Naive thymus-derived CD4-positive, alpha-beta T cell (primary cell): ENCODE measurements around the gene ZNF507. TPM values are rescaled to one million over a fixed set of nuclear protein-coding genes. Genes with fewer than 3 reads are reported as not detected.
A peak's percentile ranks its signal among the peaks of the same experiment; 100 is the strongest.
"Not testable (repeated sequence)": the region's sequence is repeated elsewhere in the genome, so short reads cannot be mapped to it uniquely, and the experiment has no call there.

Experiments
- ATAC-seq: fragments of 150-1000 bp; cut with Tn5 transposase; 2 replicates; pipeline ENCODE4 v1.10.0; 2021; ENCODE audit warnings: mild to moderate bottlenecking, moderate library complexity
- CTCF ChIA-PET: fragments of 350-600 bp; sonication (Branson Sonifier 250); formaldehyde crosslinking; loops from one replicate; lab custom pipeline; 2021; ENCODE audit warnings: antibody characterized with exemption; lab: Charles Lee
- POLR2A ChIA-PET: fragments of 350-600 bp; sonication (Branson Sonifier 250); formaldehyde crosslinking; loops from one replicate; lab custom pipeline; 2021; ENCODE audit warnings: antibody characterized with exemption, inconsistent platforms; lab: Charles Lee
- DNase-seq, 9 donors: peaks; one replicate each; pipeline versions ENCODE4 v3.0.0 to v3.0.0-alpha.2; 2020 to 2022; ENCODE audit warnings: mixed read lengths in 1 of 9
- H3K27ac ChIP-seq: one replicate; pipeline ENCODE4 v1.7.0; 2013; ENCODE audit warnings: mild to moderate bottlenecking, low read depth, low read length, moderate library complexity
- H3K27me3 ChIP-seq, 2 donors: one replicate each; pipeline ENCODE4 v1.7.0; 2013; ENCODE audit warnings: low read length in 2 of 2, mild to moderate bottlenecking in 2 of 2, moderate library complexity in 2 of 2; ENCODE audit not compliant: control insufficient read depth in 2 of 2, insufficient read depth in 2 of 2
- H3K36me3 ChIP-seq, 3 experiments: 1 replicate in 2 of 3; 2 replicates in 1 of 3; pipeline ENCODE4 v1.7.0; 2013; ENCODE audit warnings: low read length in 3 of 3, mild to moderate bottlenecking in 3 of 3, moderate library complexity in 1 of 3; ENCODE audit not compliant: insufficient read depth in 3 of 3, control insufficient read depth in 2 of 3
- H3K4me1 ChIP-seq, 2 donors: one replicate each; pipeline ENCODE4 v1.7.0; 2013; ENCODE audit warnings: low read length in 2 of 2, mild to moderate bottlenecking in 2 of 2, moderate library complexity in 1 of 2; ENCODE audit not compliant: control insufficient read depth in 2 of 2, insufficient read depth in 2 of 2
- H3K4me3 ChIP-seq: 2 replicates; pipeline ENCODE4 v1.7.0; 2013; ENCODE audit warnings: mild to moderate bottlenecking, low read length
- H3K9me3 ChIP-seq, 3 experiments: 1 replicate in 2 of 3; 2 replicates in 1 of 3; pipeline ENCODE4 v1.7.0; 2013; ENCODE audit warnings: low read length in 3 of 3; ENCODE audit not compliant: control insufficient read depth in 2 of 3
- H3K27ac Mint-ChIP-seq, 9 donors: one replicate each; pipeline ENCODE4 v1.8.0; 2020 to 2022; ENCODE audit warnings: mixed read lengths in 9 of 9, mild to moderate bottlenecking in 8 of 9, moderate library complexity in 5 of 9, inconsistent platforms in 2 of 9
- H3K27me3 Mint-ChIP-seq, 5 donors: one replicate each; pipeline ENCODE4 v1.8.0; 2021 to 2022; ENCODE audit warnings: mixed read lengths in 5 of 5, mild to moderate bottlenecking in 1 of 5
- H3K36me3 Mint-ChIP-seq, 5 donors: one replicate each; pipeline ENCODE4 v1.8.0; 2020 to 2022; ENCODE audit warnings: mixed read lengths in 5 of 5, mild to moderate bottlenecking in 3 of 5, inconsistent platforms in 1 of 5
- H3K4me1 Mint-ChIP-seq, 7 donors: one replicate each; pipeline ENCODE4 v1.8.0; 2020 to 2022; ENCODE audit warnings: mixed read lengths in 7 of 7, mild to moderate bottlenecking in 3 of 7, inconsistent platforms in 1 of 7
- H3K4me3 Mint-ChIP-seq, 10 donors: one replicate each; pipeline ENCODE4 v1.8.0; 2020 to 2022; ENCODE audit warnings: mild to moderate bottlenecking in 10 of 10, mixed read lengths in 10 of 10, moderate library complexity in 6 of 10, inconsistent platforms in 2 of 10
- H3K9me3 Mint-ChIP-seq, 11 donors: one replicate each; pipeline ENCODE4 v1.8.0; 2020 to 2022; ENCODE audit warnings: mixed read lengths in 11 of 11, mild to moderate bottlenecking in 4 of 11, inconsistent platforms in 1 of 11, moderate library complexity in 1 of 11
- intact Hi-C, 2 donors: fragments of 100-400 bp; cut with micrococcal nuclease; formaldehyde crosslinking; loops; one replicate each; pipeline ENCODE4 v1.15.1; 2023
- polyA plus RNA-seq, 2 donors: library from polyadenylated mRNA; unstranded; fragments of 300-500 nt; fragmentation: Illumina TruSeq; gene quantifications; one replicate each; pipeline ENCODE4 v1.2.3, GENCODE V29; 2021
- total RNA-seq, 6 experiments: library from RNA in 5 of 6; stranded (reverse) in 5 of 6; gene quantifications; 1 replicate in 5 of 6; 2 replicates in 1 of 6; pipeline ENCODE4 v1.2.3 and lab custom pipeline; 2021 to 2026

The ZNF507 gene
- total and polyA plus RNA-seq, 7 experiments from 2014 or later, result 11.2 to 46.3 (median 30.1) TPM

DNA sequence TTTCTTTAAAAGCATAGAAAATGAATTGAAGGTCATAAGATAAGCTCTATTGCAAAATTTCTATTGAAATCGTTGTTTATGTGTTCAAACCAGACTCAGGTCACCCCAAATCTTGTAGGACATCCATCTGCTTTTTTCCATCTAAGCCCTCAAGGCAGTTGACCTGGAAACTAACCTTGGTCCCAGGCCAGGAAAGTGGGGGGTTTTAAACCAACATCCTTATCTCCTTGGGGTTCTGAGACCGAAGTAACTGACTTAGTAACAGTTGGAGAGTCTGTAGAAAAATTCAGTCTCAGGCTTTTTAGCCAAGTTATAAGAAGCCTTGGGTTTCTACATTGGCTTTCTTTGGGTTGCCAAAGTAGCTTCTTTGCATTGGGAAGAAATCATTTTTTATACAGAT is 23.4 kb downstream of the ZNF507 start:
- no peak overlapping the region for H3K27ac ChIP-seq
- ChIA-PET POLR2A (interaction anchor here (1.1 kb wide), 1 partner anchor 13 kb away, joined by 3 read pairs; no protein-coding TSS in a partner anchor), CTCF (no interaction called here)
- Mint-ChIP-seq H3K4me3 (no peak overlapping the region), H3K9me3 (no peaks in the 10 kb centered on the region), H3K36me3 (peaks cover 42 to 85% (median 63%) of the 10 kb centered on the region in 5 donors), H3K27me3 (peaks cover 0 to 3% (median 0%) of the 10 kb centered on the region in 5 donors), H3K4me1 (peaks cover 13 to 68% (median 48%) of the 10 kb centered on the region in 7 donors), H3K27ac (no peak overlapping the region)
- H3K4me3 ChIP-seq, result no peak overlapping the region
- H3K36me3 ChIP-seq, result peaks cover 0 to 62% (median 13%) of the 10 kb centered on the region in 3 experiments
- intact Hi-C loops, result no loop called here
- H3K9me3 ChIP-seq, result no peaks in the 10 kb centered on the region
- peaks cover 0 to 5% of the 10 kb centered on the region in 2 donors for H3K4me1 ChIP-seq
- DNase-seq (no peak), ATAC-seq (no peak)
- H3K27me3 ChIP-seq, result no peaks in the 10 kb centered on the region

DNA sequence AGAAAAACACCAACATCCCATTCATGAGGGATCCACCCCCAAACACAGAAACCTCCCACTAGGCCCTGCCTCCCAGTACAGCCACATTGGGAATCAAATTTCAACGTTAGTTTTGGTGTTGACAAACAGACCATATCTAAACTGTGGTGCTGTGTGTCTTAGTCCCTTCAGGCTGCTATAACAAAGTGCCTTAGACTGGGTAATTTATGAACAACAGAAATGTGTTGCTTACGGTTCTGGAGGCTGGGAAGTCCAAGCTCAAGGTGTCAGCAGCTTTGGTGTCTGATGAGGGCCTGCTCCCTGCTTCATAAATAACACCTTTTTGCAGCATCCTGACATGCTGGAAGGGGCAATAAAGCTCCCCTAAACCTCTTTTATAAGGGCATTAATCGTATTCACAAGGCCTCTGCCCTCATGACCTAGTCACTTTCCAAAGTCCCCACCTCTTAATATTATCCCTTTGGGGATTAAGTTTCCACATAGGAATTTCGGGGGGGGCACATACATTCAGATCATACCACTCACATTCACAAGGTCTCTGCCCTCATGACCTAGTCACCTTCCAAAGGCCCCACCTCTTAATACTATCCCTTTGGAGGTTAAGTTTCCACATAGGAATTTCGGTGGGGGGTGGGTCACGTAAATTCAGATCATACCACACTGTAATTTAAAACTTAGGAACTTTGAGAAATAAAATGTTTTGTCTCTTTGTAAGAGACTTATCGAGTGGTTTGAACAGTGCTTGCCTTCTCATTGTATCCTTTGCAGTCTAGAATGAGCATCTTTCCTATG is 27.5 kb downstream of the ZNF507 start:
- ChIA-PET POLR2A (interaction anchor here (0.6 kb wide), 1 partner anchor 23 kb away, joined by 3 read pairs; no protein-coding TSS in a partner anchor), CTCF (interaction anchor here (0.7 kb wide), 1 partner anchor 41 kb away, joined by 4 read pairs; no protein-coding TSS in a partner anchor)
- intact Hi-C loops, result no loop called here
- peaks cover 0 to 74% (median 12%) of the 10 kb centered on the region in 3 experiments for H3K36me3 ChIP-seq
- no peak overlapping the region for H3K27ac ChIP-seq
- H3K27ac Mint-ChIP-seq, result no peak overlapping the region
- H3K4me1 Mint-ChIP-seq, result peaks cover 4 to 30% (median 18%) of the 10 kb centered on the region in 7 donors
- H3K27me3 ChIP-seq, result no peaks in the 10 kb centered on the region
- no peak for ATAC-seq
- no peak for DNase-seq
- H3K4me1 ChIP-seq, result peaks cover 0 to 5% of the 10 kb centered on the region in 2 donors
- H3K4me3 Mint-ChIP-seq, result no peak overlapping the region
- H3K9me3 Mint-ChIP-seq, result no peaks in the 10 kb centered on the region
- no peaks in the 10 kb centered on the region for H3K27me3 Mint-ChIP-seq
- H3K9me3 ChIP-seq, result no peaks in the 10 kb centered on the region
- H3K36me3 Mint-ChIP-seq, result peaks cover 36 to 60% (median 53%) of the 10 kb centered on the region in 5 donors
- no peak overlapping the region for H3K4me3 ChIP-seq

- H3K27ac ChIP-seq, result no peak overlapping the region
- no peaks in the 10 kb centered on the region for H3K27me3 ChIP-seq
- no peaks in the 10 kb centered on the region for H3K9me3 Mint-ChIP-seq
- no peak for DNase-seq
- peaks cover 36 to 55% (median 48%) of the 10 kb centered on the region in 5 donors for H3K36me3 Mint-ChIP-seq
- no peak overlapping the region for H3K4me3 ChIP-seq
- no peak for ATAC-seq
- peaks cover 6 to 78% (median 12%) of the 10 kb centered on the region in 3 experiments for H3K36me3 ChIP-seq
- no peaks in the 10 kb centered on the region for H3K9me3 ChIP-seq
- ChIA-PET CTCF (interaction anchor here (0.7 kb wide), 1 partner anchor 1279 kb away, joined by 3 read pairs; no protein-coding TSS in a partner anchor), POLR2A (interaction anchor here (0.7 kb wide), 1 partner anchor 43 kb away, joined by 3 read pairs; no protein-coding TSS in a partner anchor)
- no peak overlapping the region for H3K4me3 Mint-ChIP-seq
- H3K4me1 ChIP-seq, result peaks cover 0 to under 1% of the 10 kb centered on the region in 2 donors
- peaks cover under 1 to 22% (median 11%) of the 10 kb centered on the region in 7 donors for H3K4me1 Mint-ChIP-seq
- peak overlapping the region in 1 of 9 donors; percentile 6 for H3K27ac Mint-ChIP-seq
- intact Hi-C loops, result no loop called here
- no peaks in the 10 kb centered on the region for H3K27me3 Mint-ChIP-seq
These were observed 28.3 kb downstream of the ZNF507 start for GRCh38 chr19:32373585-32374295.

GRCh38 chr19:32374362-32374761 is 29.0 kb downstream of the ZNF507 start:
- H3K4me3 Mint-ChIP-seq, H3K27ac ChIP-seq, H3K9me3 Mint-ChIP-seq, DNase-seq, H3K4me3 ChIP-seq, H3K9me3 ChIP-seq, H3K27me3 ChIP-seq, intact Hi-C loops, ATAC-seq, H3K4me1 ChIP-seq, H3K27me3 Mint-ChIP-seq: not testable (repeated sequence)
- POLR2A ChIA-PET, result interaction anchor here (0.7 kb wide), 1 partner anchor 43 kb away, joined by 3 read pairs; no protein-coding TSS in a partner anchor
- peaks cover 7 to 79% (median 12%) of the 10 kb centered on the region in 3 experiments for H3K36me3 ChIP-seq
- CTCF ChIA-PET, result interaction anchor here (0.7 kb wide), 1 partner anchor 1280 kb away, joined by 3 read pairs; no protein-coding TSS in a partner anchor
- Mint-ChIP-seq H3K27ac (peak overlapping the region in 1 of 9 donors; percentile 6), H3K4me1 (peaks cover 0 to 16% (median 11%) of the 10 kb centered on the region in 7 donors), H3K36me3 (peaks cover 36 to 58% (median 45%) of the 10 kb centered on the region in 5 donors)

DNA sequence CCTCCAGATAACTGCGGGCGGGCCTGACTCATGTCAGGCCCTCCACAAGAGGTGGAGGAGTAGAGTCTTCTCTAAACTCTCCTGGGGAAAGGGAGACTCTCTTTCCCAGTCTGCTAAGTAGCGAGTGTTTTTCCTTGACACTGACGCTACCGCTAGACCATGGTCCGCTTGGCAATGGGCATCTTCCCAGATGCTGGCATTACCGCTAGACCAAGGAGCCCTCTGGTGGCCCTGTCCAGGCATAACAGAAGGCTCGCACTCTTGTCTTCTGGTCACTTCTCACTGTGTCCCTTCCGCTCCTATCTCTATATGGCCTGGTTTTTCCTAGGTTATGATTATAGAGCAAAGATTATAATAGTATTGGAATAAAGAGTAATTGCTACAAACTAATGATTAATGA is 31.7 kb downstream of the ZNF507 start:
- peaks cover 0 to 11% (median 4%) of the 10 kb centered on the region in 7 donors for H3K4me1 Mint-ChIP-seq
- H3K36me3 Mint-ChIP-seq, result peaks cover 21 to 51% (median 29%) of the 10 kb centered on the region in 5 donors
- CTCF ChIA-PET, H3K27ac ChIP-seq, H3K27me3 Mint-ChIP-seq, POLR2A ChIA-PET, H3K4me3 ChIP-seq, H3K9me3 Mint-ChIP-seq, intact Hi-C loops, H3K9me3 ChIP-seq, H3K27ac Mint-ChIP-seq, ATAC-seq, H3K4me3 Mint-ChIP-seq, DNase-seq, H3K4me1 ChIP-seq, H3K27me3 ChIP-seq: not testable (repeated sequence)
- peaks cover 7 to 80% (median 12%) of the 10 kb centered on the region in 3 experiments for H3K36me3 ChIP-seq

DNA sequence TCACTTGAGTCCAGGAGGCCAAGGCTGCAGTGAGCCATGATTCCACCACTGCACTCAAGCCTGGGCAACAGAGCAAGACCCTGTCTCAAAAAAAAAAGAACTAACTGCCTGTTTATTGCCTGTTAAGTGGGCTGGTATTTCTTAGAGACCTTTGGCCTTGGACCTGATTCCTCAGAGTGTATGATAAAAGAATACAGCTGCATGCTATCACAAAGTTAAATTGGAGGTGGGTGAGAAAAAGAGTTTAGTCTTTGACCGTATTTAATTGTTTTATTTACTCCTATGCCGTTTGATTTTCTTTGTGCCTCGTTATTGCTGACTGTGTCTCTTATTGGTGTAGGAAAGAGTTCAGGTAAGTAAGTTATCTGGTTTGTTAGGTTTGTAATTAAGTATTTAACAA is 34.9 kb downstream of the ZNF507 start:
- Mint-ChIP-seq H3K27ac (peak overlapping the region in 1 of 9 donors; percentile 41), H3K36me3 (peaks cover 11 to 45% (median 25%) of the 10 kb centered on the region in 5 donors)
- no peak for DNase-seq

More for the DNA sequence above, 34.9 kb downstream of the ZNF507 start:
- peaks cover 0 to 13% (median 9%) of the 10 kb centered on the region in 7 donors for H3K4me1 Mint-ChIP-seq
- no peak overlapping the region for H3K4me3 Mint-ChIP-seq
- ChIA-PET POLR2A (no interaction called here), CTCF (no interaction called here)
- Histone ChIP-seq H3K27ac (no peak overlapping the region), H3K36me3 (peaks cover 7 to 77% (median 18%) of the 10 kb centered on the region in 3 experiments), H3K27me3 (no peaks in the 10 kb centered on the region), H3K4me1 (no peaks in the 10 kb centered on the region), H3K9me3 (no peaks in the 10 kb centered on the region), H3K4me3 (no peak overlapping the region)
- H3K9me3 Mint-ChIP-seq, result no peaks in the 10 kb centered on the region
- no peaks in the 10 kb centered on the region for H3K27me3 Mint-ChIP-seq
- no peak for ATAC-seq
- intact Hi-C loops, result no loop called here
